Esophagus mucosa (tissue), 1 donor: Measurements from ENCODE around the gene ATP5ME. TPM values are rescaled to one million over a fixed set of nuclear protein-coding genes. Genes with fewer than 3 reads are reported as not detected.
A peak's percentile ranks its signal among the peaks of the same experiment; 100 is the strongest.
"Not testable (repeated sequence)": the region's sequence is repeated elsewhere in the genome, so short reads cannot be mapped to it uniquely, and the experiment has no call there.

Experiments used
- ATAC-seq: fragments of 200-7000 bp; cut with Tn5 transposase; one replicate; pipeline ENCODE4 v1.9.1; 2020
- total RNA-seq: library from RNA; stranded (reverse); gene quantifications from one replicate; pipeline ENCODE4 v1.2.4, GENCODE V29; 2023
- donor health status: DM: yes; HTN: yes; CAD: no.

ATP5ME gene, protein sequence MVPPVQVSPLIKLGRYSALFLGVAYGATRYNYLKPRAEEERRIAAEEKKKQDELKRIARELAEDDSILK
- 344 TPM for total RNA-seq

DNA sequence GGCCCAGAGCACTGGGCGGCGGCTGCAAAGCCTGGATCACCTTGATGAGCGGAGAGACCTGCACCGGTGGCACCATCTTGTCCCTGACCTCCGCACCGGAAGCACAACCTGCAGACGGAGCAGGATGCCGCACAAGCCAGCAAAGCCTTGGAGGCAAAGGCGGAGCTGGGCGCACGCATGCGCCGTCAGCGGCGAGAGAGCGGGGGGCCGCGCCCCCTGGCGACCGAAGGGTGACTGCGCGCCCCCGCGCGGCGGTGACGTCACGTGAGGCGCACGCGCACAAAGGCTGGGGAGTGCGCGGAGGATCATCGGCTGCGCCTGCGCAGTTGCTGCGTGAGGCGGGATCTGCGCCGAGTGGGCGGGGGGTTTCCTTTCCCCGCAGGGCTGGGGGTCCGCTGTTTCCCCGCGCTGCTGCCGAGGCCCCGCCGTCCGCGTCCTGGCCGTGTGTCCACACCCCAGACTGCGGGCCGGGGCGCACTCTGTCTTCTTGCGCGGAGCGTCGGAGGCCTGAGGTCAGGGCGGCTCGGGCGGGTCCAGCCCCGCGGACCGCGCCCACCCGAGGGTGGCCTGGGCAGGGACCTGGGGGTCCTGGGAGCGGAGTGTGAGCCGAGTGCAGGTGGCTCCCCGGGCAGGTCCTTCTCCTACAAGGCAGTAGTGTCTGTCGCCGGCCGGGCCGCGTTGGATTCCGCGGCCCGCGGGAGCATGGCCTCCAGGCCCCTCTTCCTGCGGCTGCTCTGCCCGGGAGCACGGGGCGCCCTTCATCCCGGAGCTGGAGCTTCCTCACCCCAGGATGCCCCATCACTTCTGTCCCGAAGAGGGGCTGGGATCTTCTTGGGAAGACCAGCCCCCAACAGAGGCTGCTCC, at the start of gene ATP5ME, which contains the start of gene MYL5:
TSS of gene ATP5ME (minus strand) at position 105 of the 864 bp plus-strand sequence. CDS start at position 76, 29 bp downstream.
TSS of gene MYL5 (plus strand) at position 371 of the 864 bp plus-strand sequence. CDS start 3,485 bp downstream, outside the sequence.
- ATAC-seq: peak; percentile 86

DNA sequence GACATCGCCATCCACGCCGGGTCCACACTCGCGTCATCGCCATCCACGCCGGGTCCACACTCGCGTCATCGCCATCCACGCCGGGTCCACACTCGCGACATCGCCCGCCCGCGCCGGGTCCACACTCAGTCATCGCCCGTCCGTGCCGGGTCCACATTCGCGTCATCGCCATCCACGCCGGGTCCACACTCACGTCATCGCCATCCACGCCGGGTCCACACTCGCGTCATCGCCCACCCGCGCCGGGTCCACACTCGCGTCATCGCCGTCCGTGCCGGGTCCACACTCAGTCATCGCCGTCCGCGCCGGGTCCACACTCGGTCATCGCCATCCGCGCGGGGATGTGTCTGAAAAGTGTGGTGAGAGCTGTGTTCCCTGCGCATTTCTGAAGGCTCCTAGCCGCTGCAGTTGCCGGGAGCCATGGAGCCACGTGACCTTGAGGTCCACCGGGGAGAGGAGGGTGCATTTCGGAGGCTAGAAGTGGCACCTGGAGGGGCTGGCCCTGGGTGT, 48.8 kb upstream of the ATP5ME start:
- ATAC-seq: no peak

DNA sequence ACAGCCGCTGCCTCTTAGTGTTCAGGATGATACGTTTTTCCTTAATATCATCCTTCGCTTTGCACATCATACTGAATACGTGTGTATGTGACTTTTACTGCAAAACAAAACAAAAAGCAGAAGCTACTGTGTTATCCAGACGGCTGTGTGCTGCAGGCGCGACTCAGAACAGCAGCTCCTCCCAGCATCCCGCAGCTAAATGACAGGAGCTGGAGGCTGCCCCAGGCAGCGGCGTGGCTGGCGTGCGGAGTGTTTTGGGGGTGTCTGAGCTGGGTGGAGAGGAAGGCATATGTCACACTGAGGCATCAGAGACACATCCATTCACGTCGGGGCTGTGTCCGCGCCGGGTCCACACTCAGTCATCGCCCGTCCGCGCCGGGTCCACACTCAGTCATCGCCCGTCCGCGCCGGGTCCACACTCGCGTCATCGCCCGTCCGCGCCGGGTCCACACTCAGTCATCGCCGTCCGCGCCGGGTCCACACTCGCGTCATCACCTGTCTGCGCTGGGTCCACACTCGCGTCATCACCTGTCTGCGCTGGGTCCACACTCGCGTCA, 48.2 kb upstream of the ATP5ME start:
- no peak for ATAC-seq

DNA sequence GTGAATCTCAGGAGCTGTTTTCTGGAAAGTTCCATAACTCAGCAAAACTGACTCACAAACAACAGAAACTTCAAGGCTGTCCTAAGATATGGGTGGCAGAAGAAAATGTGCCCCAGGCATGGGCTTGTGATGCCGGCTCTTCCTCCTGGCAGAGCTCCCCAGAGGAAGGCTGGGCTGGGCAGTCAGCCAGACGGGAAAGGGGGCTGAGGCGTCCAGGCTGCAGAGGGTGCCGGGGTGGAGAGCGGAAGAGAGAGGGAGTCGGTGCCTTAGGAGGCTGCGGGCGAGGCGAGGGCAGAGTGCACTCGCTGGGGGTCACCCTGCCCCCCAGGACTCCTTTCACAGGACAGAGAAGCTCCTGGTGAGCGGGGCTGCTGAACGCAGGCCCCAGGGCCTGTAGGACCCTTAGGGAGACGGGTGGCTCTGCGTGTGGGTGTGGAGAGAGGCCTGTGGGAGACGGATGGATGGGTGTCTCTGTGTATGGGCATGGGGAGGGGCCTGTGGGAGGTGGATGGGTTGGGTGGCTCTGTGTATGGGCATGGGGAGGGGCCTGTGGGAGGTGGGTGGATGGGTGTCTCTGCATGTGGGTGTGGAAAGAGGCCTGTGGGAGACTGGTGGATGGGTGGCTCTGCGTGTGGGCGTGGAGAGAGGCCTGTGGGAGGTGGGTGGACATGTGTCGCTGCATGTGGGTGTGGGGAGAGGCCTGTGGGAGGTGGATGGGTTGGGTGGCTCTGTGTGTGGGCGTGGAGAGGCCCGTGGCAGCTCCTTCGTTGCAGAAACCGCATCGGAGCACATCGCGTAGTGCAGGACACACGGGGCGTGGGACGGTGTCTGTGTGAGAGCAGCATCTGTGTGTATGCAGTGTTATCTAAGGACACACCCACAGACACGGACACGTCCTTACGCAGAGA, 47.4 kb upstream of the ATP5ME start:
- peak; percentile 76 for ATAC-seq

DNA sequence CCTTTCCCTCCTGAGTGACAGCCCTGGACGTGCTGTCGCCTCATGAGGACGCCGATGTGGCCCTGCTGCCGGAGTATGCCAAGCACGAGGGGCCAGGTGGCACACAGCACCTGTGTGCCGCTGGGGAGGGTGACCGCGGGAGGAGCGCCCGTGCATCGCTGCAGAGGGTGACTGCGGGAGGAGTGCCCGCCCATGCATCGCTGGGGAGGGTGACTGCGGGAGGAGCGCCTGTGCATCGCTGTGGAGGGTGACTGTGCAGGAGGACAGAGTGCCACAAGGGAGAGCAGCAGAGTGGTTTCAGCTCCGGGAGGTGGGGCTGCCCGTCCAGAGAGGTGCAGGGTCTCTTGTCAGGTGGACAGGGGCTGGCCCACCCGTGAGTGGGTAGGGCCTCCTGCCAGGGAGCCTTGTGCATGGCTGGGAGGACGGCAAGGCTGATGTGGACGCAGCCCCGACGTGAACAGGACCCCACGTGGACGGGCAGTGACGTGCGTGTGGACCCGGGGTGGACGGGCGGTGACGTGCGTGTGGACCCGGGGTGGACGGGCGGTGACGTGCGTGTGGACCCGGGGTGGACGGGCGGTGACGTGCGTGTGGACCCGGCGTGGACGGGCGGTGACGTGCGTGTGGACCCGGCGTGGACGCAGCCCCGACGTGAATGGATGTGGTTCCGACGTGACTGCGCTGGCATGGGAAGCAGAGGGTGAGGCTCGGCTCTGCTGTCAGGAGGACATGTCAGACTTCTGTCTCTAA, 46.2 kb upstream of the ATP5ME start:
- peak; percentile 13 for ATAC-seq

DNA sequence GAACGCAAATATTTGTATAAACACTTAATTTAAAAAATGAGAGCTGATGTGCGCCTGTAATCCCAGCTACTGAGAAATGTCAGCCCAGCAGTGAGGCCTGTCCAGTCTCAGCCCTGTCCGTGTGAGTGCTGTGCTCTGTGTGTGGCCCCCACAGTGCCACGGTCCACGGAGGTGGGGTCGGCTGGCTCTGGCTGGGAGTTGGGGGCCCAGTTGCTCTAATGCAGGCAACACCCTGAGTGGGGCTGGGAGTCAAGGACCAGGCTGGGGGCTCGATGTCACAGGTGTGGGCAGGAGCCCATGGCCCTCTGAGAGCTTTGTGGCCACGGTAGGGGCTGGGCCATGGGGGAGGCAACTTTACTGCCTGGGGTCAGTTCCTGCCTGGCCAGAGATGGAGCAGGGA, 44.4 kb upstream of the ATP5ME start:
- no peak for ATAC-seq

DNA sequence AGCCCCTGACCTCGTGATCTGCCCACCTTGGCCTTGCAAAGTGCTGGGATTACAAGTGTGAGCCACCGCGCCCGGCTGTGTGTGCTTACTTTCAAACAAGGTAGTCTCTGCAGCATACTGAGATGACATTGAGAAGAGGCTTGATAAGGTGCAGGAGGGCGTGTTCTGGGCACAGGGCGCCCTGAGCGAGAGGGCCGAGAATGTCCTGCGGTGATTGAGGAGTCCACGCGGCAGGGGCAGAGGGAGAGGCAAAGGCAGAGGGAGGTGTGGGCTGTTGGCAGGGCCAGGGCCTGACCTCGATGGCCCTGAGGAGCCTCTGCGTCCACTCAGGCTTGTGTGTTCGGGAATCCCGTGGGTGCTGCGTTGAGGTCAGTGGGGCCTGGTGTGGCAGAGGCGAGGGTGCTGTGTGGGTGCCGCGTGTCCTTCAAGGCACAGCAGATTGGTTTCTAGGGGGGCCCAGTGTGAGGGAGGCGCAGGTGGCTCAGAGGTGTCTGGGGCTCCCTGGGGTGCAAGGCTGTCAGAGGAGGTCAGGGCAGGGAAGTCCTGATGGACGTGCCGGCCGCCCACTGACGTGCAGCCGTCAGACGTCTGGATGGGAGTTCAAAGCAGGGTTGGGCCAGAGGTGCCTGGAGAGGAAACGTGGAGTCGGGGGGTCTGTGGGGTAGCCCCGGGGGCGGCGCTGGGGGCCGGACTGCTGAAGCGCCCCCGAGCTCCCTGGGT, 43.7 kb upstream of the ATP5ME start:
- ATAC-seq: no peak

GRCh38 chr4:714087-714486, 40.0 kb upstream of the ATP5ME start:
- ATAC-seq: no peak

- ATAC-seq: peak; percentile 32
Measured at GRCh38 chr4:712916-713632, 39.0 kb upstream of the ATP5ME start.

- ATAC-seq: no peak
Measured at GRCh38 chr4:712093-712492, 38.0 kb upstream of the ATP5ME start.

GRCh38 chr4:710916-711315, 36.8 kb upstream of the ATP5ME start:
- no peak for ATAC-seq

- ATAC-seq: no peak
Measured at GRCh38 chr4:710116-710515, 36.0 kb upstream of the ATP5ME start.

DNA sequence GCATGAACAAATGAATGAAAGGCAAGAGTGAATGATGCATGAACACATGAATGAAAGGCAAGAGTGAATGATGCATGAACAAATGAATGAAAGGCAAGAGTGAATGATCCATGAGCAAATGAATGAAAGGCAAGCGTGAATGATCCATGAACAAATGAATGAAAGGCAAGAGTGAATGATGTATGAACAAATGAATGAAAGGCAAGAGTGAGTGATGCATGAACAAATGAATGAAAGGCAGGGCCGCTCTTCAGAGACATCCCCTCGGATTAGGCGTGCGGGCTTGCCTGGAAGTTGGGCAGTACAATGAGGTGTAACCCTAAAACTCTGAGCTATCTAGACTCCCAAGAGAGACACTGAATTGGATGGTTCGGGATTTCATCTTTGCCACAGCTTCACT, 35.3 kb upstream of the ATP5ME start:
- no peak for ATAC-seq

DNA sequence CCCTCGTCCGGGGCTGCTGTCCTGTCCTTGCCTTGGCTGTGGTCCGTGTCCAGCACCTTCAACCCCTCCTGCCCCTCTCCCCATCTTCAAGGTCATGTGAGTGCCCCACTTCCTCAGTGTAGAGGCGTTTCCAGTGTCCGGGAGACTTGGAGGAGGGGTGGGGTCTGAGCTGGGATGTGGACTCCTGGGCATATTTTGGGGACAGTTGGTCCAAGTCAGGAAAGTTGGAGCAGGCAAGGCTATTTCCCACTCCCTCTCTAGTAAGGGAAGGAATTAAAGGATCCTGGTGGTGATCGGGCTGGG, 34.5 kb upstream of the ATP5ME start:
- ATAC-seq: no peak

DNA sequence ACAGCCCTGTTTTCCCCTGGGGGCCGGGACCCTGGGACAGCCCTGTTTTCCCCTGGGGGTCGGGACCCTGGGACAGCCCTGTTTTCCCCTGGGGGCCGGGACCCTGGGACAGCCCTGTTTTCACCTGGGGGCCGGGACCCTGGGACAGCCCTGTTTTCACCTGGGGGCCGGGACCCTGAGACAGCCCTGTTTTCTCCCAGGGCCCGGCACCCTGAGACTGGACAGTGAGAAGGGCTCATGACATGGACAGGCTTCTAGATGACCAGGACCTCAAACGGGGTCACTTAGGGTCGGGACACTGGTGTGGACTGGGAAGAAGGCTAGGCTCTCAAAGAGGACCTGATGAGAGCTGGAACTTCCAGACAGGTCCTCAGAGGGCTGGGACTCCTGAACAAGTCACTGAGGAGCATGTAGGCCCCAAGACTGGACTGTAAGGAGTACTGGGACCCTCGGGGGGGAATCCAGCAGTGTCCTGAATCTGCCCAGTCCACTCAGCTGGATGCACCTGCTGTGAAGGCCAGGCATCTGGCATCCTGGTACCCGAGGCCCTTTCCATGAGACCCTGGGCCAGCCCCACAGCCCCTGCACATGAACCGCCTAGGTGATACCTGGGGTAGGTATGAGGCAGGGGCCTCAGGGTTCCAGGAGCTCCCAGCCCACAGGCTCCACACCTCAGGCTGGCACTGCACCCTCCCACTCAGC, 34.0 kb upstream of the ATP5ME start:
- no peak for ATAC-seq

DNA sequence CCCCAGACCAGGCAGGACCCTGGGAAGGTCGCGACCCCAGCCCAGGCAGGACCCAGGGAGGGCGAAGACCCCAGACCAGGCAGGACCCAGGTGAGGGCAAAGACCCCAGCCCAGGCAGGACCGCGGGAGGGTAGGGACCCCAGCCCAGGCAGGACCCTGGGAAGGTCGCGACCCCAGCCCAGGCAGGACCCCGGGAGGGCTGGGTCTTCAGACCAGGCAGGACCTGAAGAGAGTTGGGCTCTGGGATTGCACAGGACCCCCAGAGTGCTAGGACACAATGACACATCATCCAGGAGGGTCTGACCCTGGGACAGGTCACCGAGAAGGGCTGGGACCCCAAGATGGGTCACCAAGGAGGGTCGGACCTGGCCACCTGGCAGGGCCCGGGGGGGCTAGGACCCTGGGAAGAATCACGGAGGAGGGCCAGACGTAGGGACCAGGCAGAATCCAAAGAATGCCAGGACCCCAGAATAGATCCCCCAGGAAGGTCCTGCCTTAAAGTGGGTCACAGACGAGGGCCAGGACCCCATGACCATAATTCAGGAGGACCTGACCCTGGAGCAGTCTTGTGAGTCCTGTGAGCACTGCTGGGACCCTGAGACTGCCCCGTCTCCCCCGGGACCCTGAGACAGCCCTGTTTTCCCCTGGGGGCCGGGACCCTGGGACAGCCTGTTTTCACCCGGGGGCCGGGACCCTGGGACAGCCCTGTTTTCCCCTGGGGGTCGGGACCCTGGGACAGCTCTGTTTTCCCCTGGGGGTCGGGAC, 32.9 kb upstream of the ATP5ME start:
- ATAC-seq: no peak

DNA sequence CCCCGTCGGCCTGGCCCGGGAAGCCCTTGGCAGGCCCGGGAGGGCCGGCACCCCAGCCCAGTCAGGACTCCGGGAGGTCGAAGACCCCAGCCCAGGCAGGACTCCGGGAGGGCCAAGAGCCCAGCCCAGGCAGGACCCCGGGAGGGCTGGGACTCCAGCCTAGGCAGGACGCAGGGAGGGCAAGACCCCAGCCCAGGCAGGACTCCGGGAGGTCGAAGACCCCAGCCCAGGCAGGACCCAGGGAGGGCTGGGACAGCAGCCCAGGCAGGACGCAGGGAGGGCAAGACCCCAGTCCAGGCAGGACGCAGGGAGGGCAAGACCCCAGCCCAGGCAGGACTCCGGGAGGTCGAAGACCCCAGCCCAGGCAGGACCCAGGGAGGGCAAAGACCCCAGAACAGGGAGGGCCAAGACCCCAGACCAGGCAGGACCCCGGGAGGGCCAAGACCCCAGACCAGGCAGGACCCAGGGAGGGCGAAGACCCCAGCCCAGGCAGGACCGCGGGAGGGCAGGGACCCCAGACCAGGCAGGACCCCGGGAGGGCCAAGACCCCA, 32.1 kb upstream of the ATP5ME start:
- ATAC-seq: not testable (repeated sequence)

DNA sequence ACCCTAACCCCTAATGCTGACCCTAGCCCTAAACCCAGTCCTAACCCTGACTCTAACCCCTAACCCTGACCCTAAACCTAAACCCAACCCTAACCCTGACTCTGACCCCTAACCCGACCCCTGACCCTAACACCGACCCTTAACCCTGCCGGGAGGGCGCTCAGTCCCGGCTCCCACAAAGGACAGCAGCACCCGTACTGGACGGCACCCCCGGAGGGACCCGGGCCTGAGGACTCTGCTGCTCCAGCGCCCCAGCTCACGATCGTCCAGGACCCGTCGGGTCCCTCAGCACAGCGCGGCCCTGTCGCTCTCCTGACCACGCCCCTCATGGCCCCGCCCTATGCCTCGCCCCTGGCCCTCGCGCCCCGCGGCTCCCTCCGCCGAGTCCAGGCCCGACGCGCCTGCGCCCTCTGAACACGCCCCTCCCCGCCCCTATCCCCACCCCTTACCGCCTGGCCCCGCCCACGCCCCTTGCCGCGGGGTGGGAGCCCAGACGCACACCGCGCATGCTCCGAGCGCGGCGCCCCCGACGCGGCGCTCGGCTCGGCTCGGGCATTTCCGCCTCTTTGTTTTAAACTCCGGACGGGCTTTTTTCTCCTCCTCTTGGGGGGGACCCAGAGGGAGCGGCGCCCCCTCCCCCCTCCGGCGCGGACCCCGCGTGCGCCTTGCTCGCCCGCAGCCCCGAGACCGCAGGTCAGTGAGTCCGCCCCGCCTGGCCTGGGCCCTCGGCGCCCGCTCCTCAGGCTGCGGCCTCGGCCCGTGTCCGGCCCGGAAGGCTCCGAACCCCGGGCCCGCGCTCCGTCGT, 31.4 kb upstream of the ATP5ME start, which contains the start of gene PCGF3:
TSS of gene PCGF3 (plus strand) at position 555 of the 805 bp plus-strand sequence. CDS start 27,849 bp downstream, outside the sequence.
- peak; percentile 98 for ATAC-seq
